HFFc6 (cell line): ENCODE data around the gene SHC3. TPM values are rescaled to one million over a fixed set of nuclear protein-coding genes. Genes with fewer than 3 reads are reported as not detected.
A peak's percentile ranks its signal among the peaks of the same experiment; 100 is the strongest.

ENCODE experiments used
- DNase-seq: peaks from one replicate; pipeline ENCODE4 v3.0.0-alpha.2; 2018
- H3K27ac Mint-ChIP-seq: 2 replicates; pipeline ENCODE4 v1.8.0; 2020; ENCODE audit warnings: mild to moderate bottlenecking, mixed read lengths
- H3K27me3 Mint-ChIP-seq: 2 replicates; pipeline ENCODE4 v1.8.0; 2021; ENCODE audit warnings: mild to moderate bottlenecking, moderate library complexity, mixed read lengths; ENCODE audit not compliant: insufficient read depth
- H3K36me3 Mint-ChIP-seq: 2 replicates; pipeline ENCODE4 v1.8.0; 2021; ENCODE audit warnings: low read depth, mixed read lengths
- H3K4me1 Mint-ChIP-seq: 2 replicates; pipeline ENCODE4 v1.8.0; 2020; ENCODE audit warnings: low read depth, mixed read lengths
- H3K4me3 Mint-ChIP-seq: 2 replicates; pipeline ENCODE4 v1.8.0; 2020; ENCODE audit warnings: mild to moderate bottlenecking, moderate library complexity, mixed read lengths
- H3K9me3 Mint-ChIP-seq: 2 replicates; pipeline ENCODE4 v1.8.0; 2020; ENCODE audit warnings: mild to moderate bottlenecking, mixed read lengths
- total RNA-seq, 6 experiments: library from RNA; stranded (reverse); fragmentation: NEBNext Ultra II Directional; extraction: Animal tissue kit (Norgen Biotek cat#: 25700); gene quantifications; 2 replicates in 1 of 6; 3 replicates in 5 of 6; pipeline ENCODE4 v1.2.3, GENCODE V29; 2021
- TF ChIP-seq, protein P1 (sequence below): fragments of 200-600 bp; sonication (generic); IDR thresholded peaks from 2 replicates; pipeline ENCODE4 v1.5.0; 2021; ENCODE audit warnings: antibody characterized with exemption, mild to moderate bottlenecking

Gene SHC3
- total RNA-seq, 6 experiments from 2014 or later: 0.28 to 1.9 (median 0.42) TPM

DNA sequence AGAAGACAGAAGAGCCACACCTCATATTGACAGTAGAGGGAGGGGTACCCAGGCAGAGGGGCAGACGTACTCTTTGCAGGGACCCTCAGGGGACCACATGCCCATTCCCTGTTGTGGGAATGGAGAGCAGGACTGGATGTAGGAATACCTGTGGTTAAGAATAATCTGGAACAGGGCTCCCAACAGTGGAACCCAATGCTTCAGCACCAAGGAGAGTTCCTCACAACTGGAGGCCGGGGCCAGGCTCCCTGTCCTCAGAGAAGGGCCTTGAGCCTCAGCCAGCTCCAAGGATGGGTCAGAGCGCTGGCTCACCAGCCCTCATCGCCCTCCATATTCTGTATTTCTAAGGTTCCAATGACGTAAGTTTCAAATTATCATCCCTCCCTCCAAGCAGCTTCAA lies 7.4 kb upstream of the SHC3 start:
- H3K9me3 Mint-ChIP-seq: peaks cover 4% of the 10 kb centered on the region; the same call in 1 of the 2 replicates
- H3K4me1 Mint-ChIP-seq: peaks cover 7% of the 10 kb centered on the region; the same call in 1 of the 2 replicates
- H3K27me3 Mint-ChIP-seq: peaks cover 2% of the 10 kb centered on the region; the same call in 1 of the 2 replicates
- TF ChIP-seq, protein P1, sequence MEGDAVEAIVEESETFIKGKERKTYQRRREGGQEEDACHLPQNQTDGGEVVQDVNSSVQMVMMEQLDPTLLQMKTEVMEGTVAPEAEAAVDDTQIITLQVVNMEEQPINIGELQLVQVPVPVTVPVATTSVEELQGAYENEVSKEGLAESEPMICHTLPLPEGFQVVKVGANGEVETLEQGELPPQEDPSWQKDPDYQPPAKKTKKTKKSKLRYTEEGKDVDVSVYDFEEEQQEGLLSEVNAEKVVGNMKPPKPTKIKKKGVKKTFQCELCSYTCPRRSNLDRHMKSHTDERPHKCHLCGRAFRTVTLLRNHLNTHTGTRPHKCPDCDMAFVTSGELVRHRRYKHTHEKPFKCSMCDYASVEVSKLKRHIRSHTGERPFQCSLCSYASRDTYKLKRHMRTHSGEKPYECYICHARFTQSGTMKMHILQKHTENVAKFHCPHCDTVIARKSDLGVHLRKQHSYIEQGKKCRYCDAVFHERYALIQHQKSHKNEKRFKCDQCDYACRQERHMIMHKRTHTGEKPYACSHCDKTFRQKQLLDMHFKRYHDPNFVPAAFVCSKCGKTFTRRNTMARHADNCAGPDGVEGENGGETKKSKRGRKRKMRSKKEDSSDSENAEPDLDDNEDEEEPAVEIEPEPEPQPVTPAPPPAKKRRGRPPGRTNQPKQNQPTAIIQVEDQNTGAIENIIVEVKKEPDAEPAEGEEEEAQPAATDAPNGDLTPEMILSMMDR: no peak
- H3K4me3 Mint-ChIP-seq: no peak overlapping the region
- H3K27ac Mint-ChIP-seq: no peak overlapping the region
- no peak for DNase-seq
- H3K36me3 Mint-ChIP-seq: no peaks in the 10 kb centered on the region

DNA sequence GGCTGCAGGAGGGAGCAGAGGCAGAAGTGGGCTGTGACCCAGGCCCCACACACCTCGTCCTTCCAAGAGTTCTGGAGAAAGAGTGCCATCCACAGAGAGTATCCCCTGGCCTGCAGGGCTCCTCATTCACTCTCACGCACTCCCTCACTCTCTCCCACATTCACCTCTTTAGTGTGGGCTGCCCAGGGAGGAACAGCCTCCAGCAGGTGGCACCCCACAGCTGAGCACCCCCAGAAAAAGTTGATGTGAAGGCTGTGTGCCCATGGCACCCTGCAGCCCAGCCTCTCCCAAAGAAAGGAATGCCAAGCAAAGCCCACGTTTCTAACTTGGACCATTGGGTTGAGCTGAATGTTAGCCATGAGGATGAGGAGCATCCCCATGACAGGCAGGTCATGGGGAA lies 4.5 kb upstream of the SHC3 start:
- H3K9me3 Mint-ChIP-seq: peaks cover 4% of the 10 kb centered on the region; the same call in 1 of the 2 replicates
- H3K36me3 Mint-ChIP-seq: no peaks in the 10 kb centered on the region
- TF ChIP-seq, protein P1: peak; percentile 58; the same call in 1 of the 2 replicates
- DNase-seq: no peak
- no peak overlapping the region for H3K27ac Mint-ChIP-seq
- H3K27me3 Mint-ChIP-seq: peaks cover 7% of the 10 kb centered on the region; the same call in 1 of the 2 replicates
- peaks cover 33% of the 10 kb centered on the region for H3K4me1 Mint-ChIP-seq
- no peak overlapping the region for H3K4me3 Mint-ChIP-seq

DNA sequence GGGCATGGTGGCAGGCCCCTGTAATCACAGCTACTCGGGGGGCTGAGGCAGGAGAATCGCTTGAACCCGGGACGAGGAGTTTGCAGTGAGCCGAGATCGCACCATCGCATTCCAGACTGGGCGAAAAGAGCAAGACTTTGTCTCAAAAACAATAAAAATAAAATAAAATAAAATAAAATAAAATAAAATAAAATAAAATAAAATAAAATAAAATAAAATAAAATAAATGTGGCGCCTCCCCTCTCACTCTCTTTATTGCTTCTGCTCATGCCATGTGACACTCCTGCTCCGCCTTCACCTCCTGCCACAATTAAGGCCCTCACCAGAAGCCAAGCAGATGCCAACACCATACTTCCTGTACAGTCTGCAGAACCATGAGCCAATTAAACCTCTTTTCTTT lies 3.8 kb upstream of the SHC3 start:
- no peak for DNase-seq
- Mint-ChIP-seq H3K27me3 (peaks cover 7% of the 10 kb centered on the region; the same call in 1 of the 2 replicates), H3K27ac (no peak overlapping the region), H3K36me3 (no peaks in the 10 kb centered on the region), H3K9me3 (peaks cover 4% of the 10 kb centered on the region; the same call in 1 of the 2 replicates), H3K4me3 (no peak overlapping the region), H3K4me1 (peaks cover 33% of the 10 kb centered on the region)
- TF ChIP-seq, protein P1: no peak

DNA sequence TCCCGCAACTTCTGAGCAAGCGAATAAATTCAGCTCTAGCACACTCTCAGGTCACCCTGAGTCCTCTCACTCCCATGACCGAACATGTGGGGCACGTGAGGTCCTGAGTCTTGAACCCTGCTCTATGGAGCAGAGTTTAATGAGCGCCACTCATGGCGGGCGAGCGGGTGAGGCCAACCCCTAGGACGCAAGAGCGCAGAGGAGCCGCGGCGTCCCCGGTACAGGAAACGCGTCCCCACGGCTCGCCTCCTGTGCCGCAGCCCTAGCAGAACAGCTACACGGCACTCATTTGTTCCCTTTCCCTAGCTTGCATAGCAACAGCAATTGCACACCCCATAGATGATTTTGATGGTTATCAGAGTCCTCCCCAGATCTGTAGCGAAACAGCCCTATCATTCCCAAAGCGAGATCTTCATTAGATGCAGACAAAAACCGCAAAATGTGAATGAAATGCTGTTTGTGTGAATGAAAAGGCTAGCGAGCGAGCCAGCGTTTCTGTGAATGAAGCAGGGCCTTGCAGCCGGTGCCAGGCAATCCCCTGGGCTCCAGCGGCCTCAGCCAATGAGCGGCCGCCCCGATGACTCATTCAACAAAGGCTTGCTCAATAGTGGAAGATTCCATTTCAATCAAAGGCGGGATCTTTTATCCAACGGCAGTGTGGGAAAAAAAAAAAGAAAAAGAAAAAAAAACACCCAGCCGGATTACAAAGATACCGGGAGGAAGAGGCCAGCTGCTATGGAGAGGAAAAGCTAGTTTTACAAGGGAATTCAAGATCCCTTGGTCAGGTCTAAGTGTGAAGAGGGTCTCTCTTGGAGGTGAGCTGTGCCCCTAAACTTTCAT lies 1.5 kb upstream of the SHC3 start:
- Mint-ChIP-seq H3K4me1 (peaks cover 41% of the 10 kb centered on the region), H3K36me3 (no peaks in the 10 kb centered on the region), H3K9me3 (no peaks in the 10 kb centered on the region), H3K27ac (peak overlapping the region; percentile 89), H3K4me3 (peak overlapping the region; percentile 85), H3K27me3 (peaks cover 7% of the 10 kb centered on the region; the same call in 1 of the 2 replicates)
- peak; percentile 96 for DNase-seq
- TF ChIP-seq, protein P1: peak; percentile 4; the same call in 1 of the 2 replicates

DNA sequence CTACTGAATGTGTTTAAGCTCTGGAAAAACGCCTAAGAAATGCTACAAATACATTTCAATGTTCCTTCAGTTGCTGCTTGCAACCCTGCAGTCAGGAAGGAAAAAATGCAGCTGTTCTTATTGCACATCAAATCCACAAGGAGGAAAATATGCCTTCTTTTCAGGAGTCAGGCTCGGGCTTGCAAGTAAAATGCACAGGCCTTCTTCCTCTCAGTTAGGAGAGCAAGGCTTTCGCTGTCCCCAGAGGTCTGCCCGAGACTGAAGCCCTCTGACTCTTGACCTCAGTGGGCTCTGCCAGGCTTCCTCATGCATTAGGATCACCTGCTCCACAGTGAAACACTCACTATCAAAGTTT lies 899 bp upstream of the SHC3 start:
- peaks cover 38% of the 10 kb centered on the region for H3K4me1 Mint-ChIP-seq

More for the DNA sequence above, 899 bp upstream of the SHC3 start:
- peak; percentile 27 for DNase-seq
- no peaks in the 10 kb centered on the region for H3K36me3 Mint-ChIP-seq
- TF ChIP-seq, protein P1: peak; percentile 26
- peak overlapping the region; percentile 85 for H3K4me3 Mint-ChIP-seq
- no peaks in the 10 kb centered on the region for H3K9me3 Mint-ChIP-seq
- peaks cover 9% of the 10 kb centered on the region for H3K27me3 Mint-ChIP-seq
- H3K27ac Mint-ChIP-seq: peak overlapping the region; percentile 89
